K562 (cell line): ENCODE measurements around the gene SYNJ2. TPM values are rescaled to one million over a fixed set of nuclear protein-coding genes. Genes with fewer than 3 reads are reported as not detected.
A peak's percentile ranks its signal among the peaks of the same experiment; 100 is the strongest.

Source experiments
- BRD4 ChIP-seq: fragments of 200-600 bp; sonication (generic); IDR thresholded peaks from 2 replicates; pipeline ENCODE4 v1.6.1; 2017; ENCODE audit warnings: inconsistent platforms
- BRF1 ChIP-seq: IDR thresholded peaks from 3 replicates; pipeline ENCODE4 v1.6.1; 2011; ENCODE audit warnings: borderline replicate concordance, mild to moderate bottlenecking; ENCODE audit not compliant: insufficient read length; ENCODE audit errors: extremely low read depth
- EWSR1 ChIP-seq: fragments of 450-650 bp; IDR thresholded peaks from 2 replicates; pipeline ENCODE4 v1.6.1; 2018; ENCODE audit warnings: borderline replicate concordance, mild to moderate bottlenecking, low read depth, moderate library complexity; ENCODE audit not compliant: partially characterized antibody
- FOXK2 ChIP-seq, 2 experiments: fragments of 450-650 bp; IDR thresholded peaks in 1 of 2; conservative IDR thresholded peaks in 1 of 2; 2 replicates each; pipeline ENCODE4 v1.6.1; 2016; ENCODE audit warnings: low read depth in 2 of 2, mild to moderate bottlenecking in 1 of 2
- HDAC3 ChIP-seq: fragments of 450-650 bp; IDR thresholded peaks from 2 replicates; pipeline ENCODE4 v1.6.1; 2018; ENCODE audit warnings: borderline replicate concordance, mild to moderate bottlenecking, moderate library complexity; ENCODE audit not compliant: partially characterized antibody
- PHF20 ChIP-seq: fragments of 450-650 bp; IDR thresholded peaks from 2 replicates; pipeline ENCODE4 v1.6.1; 2018; ENCODE audit not compliant: partially characterized antibody
- POU5F1 ChIP-seq: fragments of 150-350 bp; IDR thresholded peaks from 2 replicates; pipeline ENCODE4 v1.6.1; 2014; ENCODE audit warnings: borderline replicate concordance, low read length, low read depth, mild to moderate bottlenecking; ENCODE audit not compliant: partially characterized antibody
- RFX7 ChIP-seq: fragments of 250-450 bp; sonication (Bioruptor Pico); IDR thresholded peaks from 2 replicates; pipeline ENCODE4 v1.5.1; 2021; ENCODE audit warnings: mild to moderate bottlenecking
- RNF219 ChIP-seq: fragments of 250-450 bp; sonication (Bioruptor Pico); IDR thresholded peaks from 2 replicates; pipeline ENCODE4 v1.5.0; 2022; ENCODE audit warnings: mild to moderate bottlenecking
- THRAP3 ChIP-seq: fragments of 450-650 bp; IDR thresholded peaks from 2 replicates; pipeline ENCODE4 v1.6.1; 2016; ENCODE audit warnings: mild to moderate bottlenecking, inconsistent platforms, borderline replicate concordance
- TSC22D4 ChIP-seq: fragments of 450-650 bp; IDR thresholded peaks from 2 replicates; pipeline ENCODE4 v1.6.1; 2016; ENCODE audit warnings: missing genetic modification characterization, missing biosample characterization, control low read depth
- ZFX ChIP-seq: sonication (generic); formaldehyde crosslinking; IDR thresholded peaks from 2 replicates; pipeline ENCODE4 v1.8.0; 2022; ENCODE audit warnings: mild to moderate bottlenecking, missing genetic modification reagents, moderate library complexity
- ZSCAN32 ChIP-seq: fragments of 450-650 bp; formaldehyde crosslinking; IDR thresholded peaks from 2 replicates; pipeline ENCODE4 v1.4.0; 2020; ENCODE audit warnings: mild to moderate bottlenecking, moderate library complexity
- polyA plus RNA-seq, 8 experiments: library from polyadenylated mRNA; depleted of rRNA in 4 of 8; stranded (reverse) in 5 of 8; unstranded in 3 of 8; fragments of >200 nt; fragmentation: Nextera tagmentation in 2 of 8; fragmentation: Illumina TruSeq in 1 of 8; extraction: Ambion mirVana in 2 of 8; extraction: Trizol in 1 of 8; gene quantifications; 2 replicates each; pipeline versions ENCODE4 v1.2.1 to v1.2.3, GENCODE V29; 2011 to 2014; ENCODE audit warnings: inconsistent platforms in 1 of 8, missing spikeins in 1 of 8
- total RNA-seq, 7 experiments: library from RNA; depleted of rRNA in 6 of 7; stranded (reverse); fragments of >200 nt in 6 of 7; fragmentation: Illumina TruSeq in 2 of 7; extraction: Trizol in 2 of 7; gene quantifications; 2 replicates each; pipeline versions ENCODE4 v1.2.1 to v1.2.3, GENCODE V29; 2011 to 2021; ENCODE audit warnings: low replicate concordance in 1 of 7
- TF ChIP-seq, protein P1 (sequence below): fragments of 450-650 bp; IDR thresholded peaks from 2 replicates; pipeline ENCODE4 v1.6.1; 2016; ENCODE audit warnings: antibody characterized with exemption

Gene SYNJ2
- total and polyA plus RNA-seq, 9 of the 15 experiments (the other 6 are each of a cell fraction or from before 2014, with no cell fraction given), result 3.0 to 27.7 (median 17.8) TPM

DNA sequence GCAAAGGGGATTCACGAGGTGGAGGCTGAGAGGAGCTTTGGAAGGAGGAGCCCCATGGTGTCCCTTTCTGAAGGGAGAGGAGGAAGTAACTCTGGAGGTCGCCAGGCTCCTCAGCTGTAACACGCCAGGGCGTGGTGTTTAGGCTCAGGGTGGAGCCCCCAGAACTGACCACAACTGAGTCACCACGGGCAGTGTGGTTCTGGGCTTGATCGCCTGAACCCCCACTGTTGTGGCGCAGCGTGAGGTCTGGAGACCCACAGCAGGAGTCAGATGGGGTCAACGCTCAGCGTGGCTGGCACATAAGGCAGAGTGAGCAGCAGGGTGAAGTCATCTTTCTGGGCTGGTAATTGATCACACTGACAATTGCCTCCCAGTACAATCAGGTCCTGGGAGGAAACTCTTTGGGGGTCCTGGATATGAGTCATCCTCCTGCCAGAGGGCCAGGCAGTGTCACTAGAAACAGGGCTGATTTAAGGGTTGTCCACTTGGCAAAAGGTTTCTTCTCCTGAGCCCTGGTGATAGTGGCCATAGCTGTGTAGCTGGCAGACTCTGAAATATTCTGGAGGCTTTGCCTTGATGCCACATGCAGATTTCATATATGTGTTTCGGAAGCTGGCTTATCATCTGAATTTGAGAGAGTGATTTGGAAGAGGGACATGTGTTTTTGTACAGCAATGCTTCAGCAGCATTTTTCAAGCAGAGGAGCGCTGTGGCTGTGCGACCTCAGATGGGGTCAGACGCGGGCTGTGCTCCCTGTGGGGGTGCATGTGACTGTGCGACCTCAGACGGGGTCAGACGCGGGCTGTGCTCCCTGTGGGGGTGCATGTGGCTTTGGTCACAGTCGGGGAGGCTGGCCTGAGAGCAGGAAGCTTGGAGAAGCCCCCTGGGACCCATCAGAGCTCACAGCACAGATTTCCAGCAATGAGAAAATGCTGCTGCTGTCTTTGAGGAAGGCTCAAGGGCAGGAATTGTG lies 50.0 kb downstream of the SYNJ2 start (continued):
- TF ChIP-seq PHF20 (no peak), POU5F1 (no peak), BRD4 (no peak), RFX7 (CRISPR knock-in tag) (no peak), TSC22D4 (tag) (no peak), HDAC3 (no peak), FOXK2 (conservative IDR thresholded peaks at IDR 0.05 in 1 of 2, IDR thresholded peaks at IDR 0.05 in 1 of 2; ENCODE audit: low read depth in 2 of 2) (0 out of 4 replicates have a peak, but pooled peaks of 1 of the 2 experiments have one; percentile 11), THRAP3 (no peak), EWSR1 (no peak), ZFX (CRISPR knock-in tag) (no peak), ZSCAN32 (CRISPR knock-in tag) (no peak), BRF1 (no peak), RNF219 (no peak)
- TF ChIP-seq, protein P1, sequence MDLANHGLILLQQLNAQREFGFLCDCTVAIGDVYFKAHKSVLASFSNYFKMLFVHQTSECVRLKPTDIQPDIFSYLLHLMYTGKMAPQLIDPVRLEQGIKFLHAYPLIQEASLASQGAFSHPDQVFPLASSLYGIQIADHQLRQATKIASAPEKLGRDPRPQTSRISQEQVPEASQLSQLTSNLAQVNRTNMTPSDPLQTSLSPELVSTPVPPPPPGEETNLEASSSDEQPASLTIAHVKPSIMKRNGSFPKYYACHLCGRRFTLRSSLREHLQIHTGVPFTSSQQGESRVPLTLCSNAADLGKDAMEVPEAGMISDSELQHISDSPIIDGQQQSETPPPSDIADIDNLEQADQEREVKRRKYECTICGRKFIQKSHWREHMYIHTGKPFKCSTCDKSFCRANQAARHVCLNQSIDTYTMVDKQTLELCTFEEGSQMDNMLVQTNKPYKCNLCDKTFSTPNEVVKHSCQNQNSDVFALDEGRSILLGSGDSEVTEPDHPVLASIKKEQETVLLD, result no peak
